HepG2 (cell line): ENCODE results near the gene ARPC1B. TPM values are rescaled to one million over a fixed set of nuclear protein-coding genes. Genes with fewer than 3 reads are reported as not detected.

Experiments
- ATF7 ChIP-seq, 2 experiments: fragments of 450-650 bp in 1 of 2; sonication (generic) in 1 of 2; formaldehyde crosslinking in 1 of 2; IDR thresholded peaks; 2 replicates each; pipeline versions ENCODE4 v1.4.0 to v1.6.1; 2016 to 2020; ENCODE audit warnings: antibody characterized with exemption in 1 of 2, mild to moderate bottlenecking in 1 of 2, missing genetic modification reagents in 1 of 2
- FIP1L1 ChIP-seq: fragments of 200-400 bp; formaldehyde crosslinking; IDR thresholded peaks from 2 replicates; pipeline ENCODE4 v1.6.1; 2018; ENCODE audit warnings: low read depth, mild to moderate bottlenecking, low read length, moderate library complexity, borderline replicate concordance; ENCODE audit not compliant: insufficient read depth
- MAFK ChIP-seq, 2 experiments: IDR thresholded peaks in 1 of 2; conservative IDR thresholded peaks in 1 of 2; 2 replicates each; pipeline ENCODE4 v1.6.1; 2011; ENCODE audit warnings: improper control_type of control experiment in 2 of 2, low read length in 2 of 2
- SMARCE1 ChIP-seq: fragments of 450-650 bp; IDR thresholded peaks from 2 replicates; pipeline ENCODE4 v1.6.1; 2017; ENCODE audit warnings: borderline replicate concordance
- SRY ChIP-seq: sonication (generic); formaldehyde crosslinking; IDR thresholded peaks from 2 replicates; pipeline ENCODE4 v1.8.0; 2022; ENCODE audit warnings: mild to moderate bottlenecking, missing genetic modification reagents
- ZFP41 ChIP-seq: sonication (generic); formaldehyde crosslinking; IDR thresholded peaks from 2 replicates; pipeline ENCODE4 v1.4.0; 2020; ENCODE audit warnings: mild to moderate bottlenecking, missing genetic modification reagents, borderline replicate concordance
- ZNF260 ChIP-seq: sonication (generic); formaldehyde crosslinking; IDR thresholded peaks from 2 replicates; pipeline ENCODE4 v1.4.0; 2020; ENCODE audit warnings: missing genetic modification reagents, low read depth, mild to moderate bottlenecking, borderline replicate concordance
- ZNF839 ChIP-seq: sonication (generic); formaldehyde crosslinking; IDR thresholded peaks from 2 replicates; pipeline ENCODE4 v1.4.0; 2020; ENCODE audit warnings: missing genetic modification reagents, mild to moderate bottlenecking, borderline replicate concordance
- polyA plus RNA-seq, 8 experiments: library from polyadenylated mRNA; depleted of rRNA in 3 of 8; stranded (reverse) in 7 of 8; unstranded in 1 of 8; fragments of >200 nt; fragmentation: Illumina TruSeq in 4 of 8; extraction: Trizol in 4 of 8; gene quantifications; 2 replicates each; pipeline versions ENCODE4 v1.2.1 to v1.2.3, GENCODE V29; 2011 to 2016; ENCODE audit warnings: low read depth in 4 of 8, missing spikeins in 1 of 8, mixed read lengths in 1 of 8; ENCODE audit not compliant: insufficient read depth in 1 of 8
- total RNA-seq, 5 experiments: library from RNA; depleted of rRNA; stranded (reverse); fragments of >200 nt; fragmentation: Illumina TruSeq; extraction: Trizol; gene quantifications; 2 replicates each; pipeline ENCODE4 v1.2.3, GENCODE V29; 2016; ENCODE audit warnings: low read depth in 1 of 5
- TF ChIP-seq, protein P1 (sequence below): sonication (generic); formaldehyde crosslinking; IDR thresholded peaks from 2 replicates; pipeline ENCODE4 v1.4.0; 2020; ENCODE audit warnings: missing genetic modification reagents
- TF ChIP-seq, protein P2 (sequence below): sonication (generic); formaldehyde crosslinking; IDR thresholded peaks from one replicate; pipeline ENCODE4 v1.5.1; 2020; ENCODE audit warnings: mild to moderate bottlenecking, missing genetic modification reagents; ENCODE audit errors: not compliant biosample characterization
- TF ChIP-seq, protein P3 (sequence below): sonication (generic); formaldehyde crosslinking; IDR thresholded peaks from 2 replicates; pipeline ENCODE4 v1.5.0; 2020; ENCODE audit warnings: mild to moderate bottlenecking, low read depth, missing genetic modification reagents, borderline replicate concordance
- TF ChIP-seq, protein P4 (sequence below): sonication (generic); formaldehyde crosslinking; IDR thresholded peaks from 2 replicates; pipeline ENCODE4 v1.5.0; 2020; ENCODE audit warnings: missing genetic modification reagents

The ARPC1B gene
- total and polyA plus RNA-seq, 2 of the 13 experiments (the other 11 are each of a cell fraction or from before 2014, with no cell fraction given): 72.9 to 89.1 TPM

DNA sequence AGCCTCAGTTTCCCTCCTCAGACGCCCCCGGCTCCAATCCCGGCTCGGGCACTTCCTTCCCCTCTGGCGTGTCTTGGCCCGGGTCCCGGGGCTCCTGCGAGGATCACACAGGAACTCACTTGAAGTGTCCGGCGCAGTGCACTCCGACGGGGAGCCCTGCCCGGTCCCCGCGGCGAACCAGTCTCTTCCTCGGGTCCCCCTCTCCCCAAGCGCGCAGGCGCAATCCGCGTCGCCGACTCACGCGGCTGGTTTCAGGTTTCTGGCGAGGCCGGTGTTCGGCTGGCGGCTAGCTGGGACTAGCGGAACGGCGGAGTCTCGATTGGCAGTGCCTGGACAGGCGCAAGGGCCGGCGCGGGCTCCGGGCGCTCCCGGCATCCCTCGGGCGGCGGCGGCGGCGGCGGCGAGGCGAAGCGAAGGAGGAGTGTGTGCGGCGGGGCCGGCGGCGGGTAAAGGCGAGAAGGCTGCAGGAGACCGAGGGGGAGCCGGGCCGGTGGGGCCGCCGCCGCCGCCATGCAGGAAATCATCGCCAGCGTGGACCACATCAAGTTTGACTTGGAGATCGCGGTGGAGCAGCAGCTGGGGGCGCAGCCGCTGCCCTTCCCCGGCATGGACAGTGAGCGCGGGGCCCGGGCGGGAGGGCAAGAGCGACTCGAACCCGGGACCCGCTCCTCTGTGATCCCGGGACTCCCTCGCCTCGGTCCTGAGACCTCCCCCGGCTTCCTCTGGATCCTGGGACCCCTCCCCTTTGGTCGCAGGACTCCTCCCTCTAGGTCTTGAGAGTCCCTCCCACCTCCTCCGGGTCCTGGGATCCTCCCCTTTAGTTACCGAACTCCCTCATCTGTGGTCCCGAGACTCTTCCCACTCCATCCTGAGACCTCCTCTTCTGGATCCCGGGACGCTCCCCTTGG is 64.3 kb downstream of the ARPC1B start, which contains the start of the genes CPSF4 and PTCD1 (continued):
- TF ChIP-seq, protein P1, sequence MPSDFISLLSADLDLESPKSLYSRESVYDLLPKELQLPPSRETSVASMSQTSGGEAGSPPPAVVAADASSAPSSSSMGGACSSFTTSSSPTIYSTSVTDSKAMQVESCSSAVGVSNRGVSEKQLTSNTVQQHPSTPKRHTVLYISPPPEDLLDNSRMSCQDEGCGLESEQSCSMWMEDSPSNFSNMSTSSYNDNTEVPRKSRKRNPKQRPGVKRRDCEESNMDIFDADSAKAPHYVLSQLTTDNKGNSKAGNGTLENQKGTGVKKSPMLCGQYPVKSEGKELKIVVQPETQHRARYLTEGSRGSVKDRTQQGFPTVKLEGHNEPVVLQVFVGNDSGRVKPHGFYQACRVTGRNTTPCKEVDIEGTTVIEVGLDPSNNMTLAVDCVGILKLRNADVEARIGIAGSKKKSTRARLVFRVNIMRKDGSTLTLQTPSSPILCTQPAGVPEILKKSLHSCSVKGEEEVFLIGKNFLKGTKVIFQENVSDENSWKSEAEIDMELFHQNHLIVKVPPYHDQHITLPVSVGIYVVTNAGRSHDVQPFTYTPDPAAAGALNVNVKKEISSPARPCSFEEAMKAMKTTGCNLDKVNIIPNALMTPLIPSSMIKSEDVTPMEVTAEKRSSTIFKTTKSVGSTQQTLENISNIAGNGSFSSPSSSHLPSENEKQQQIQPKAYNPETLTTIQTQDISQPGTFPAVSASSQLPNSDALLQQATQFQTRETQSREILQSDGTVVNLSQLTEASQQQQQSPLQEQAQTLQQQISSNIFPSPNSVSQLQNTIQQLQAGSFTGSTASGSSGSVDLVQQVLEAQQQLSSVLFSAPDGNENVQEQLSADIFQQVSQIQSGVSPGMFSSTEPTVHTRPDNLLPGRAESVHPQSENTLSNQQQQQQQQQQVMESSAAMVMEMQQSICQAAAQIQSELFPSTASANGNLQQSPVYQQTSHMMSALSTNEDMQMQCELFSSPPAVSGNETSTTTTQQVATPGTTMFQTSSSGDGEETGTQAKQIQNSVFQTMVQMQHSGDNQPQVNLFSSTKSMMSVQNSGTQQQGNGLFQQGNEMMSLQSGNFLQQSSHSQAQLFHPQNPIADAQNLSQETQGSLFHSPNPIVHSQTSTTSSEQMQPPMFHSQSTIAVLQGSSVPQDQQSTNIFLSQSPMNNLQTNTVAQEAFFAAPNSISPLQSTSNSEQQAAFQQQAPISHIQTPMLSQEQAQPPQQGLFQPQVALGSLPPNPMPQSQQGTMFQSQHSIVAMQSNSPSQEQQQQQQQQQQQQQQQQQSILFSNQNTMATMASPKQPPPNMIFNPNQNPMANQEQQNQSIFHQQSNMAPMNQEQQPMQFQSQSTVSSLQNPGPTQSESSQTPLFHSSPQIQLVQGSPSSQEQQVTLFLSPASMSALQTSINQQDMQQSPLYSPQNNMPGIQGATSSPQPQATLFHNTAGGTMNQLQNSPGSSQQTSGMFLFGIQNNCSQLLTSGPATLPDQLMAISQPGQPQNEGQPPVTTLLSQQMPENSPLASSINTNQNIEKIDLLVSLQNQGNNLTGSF (CRISPR knock-in tag): no peak
- TF ChIP-seq FIP1L1: no peak
- peak in 1 of 2 experiments; percentile 20; a peak in 1 of 4 replicates for TF ChIP-seq MAFK (conservative IDR thresholded peaks at IDR 0.05 in 1 of 2, IDR thresholded peaks at IDR 0.05 in 1 of 2; ENCODE audit: low read length in 2 of 2)
- TF ChIP-seq ZNF260: no peak
- no peak for TF ChIP-seq ZNF839 (CRISPR knock-in tag)
- TF ChIP-seq, protein P2, sequence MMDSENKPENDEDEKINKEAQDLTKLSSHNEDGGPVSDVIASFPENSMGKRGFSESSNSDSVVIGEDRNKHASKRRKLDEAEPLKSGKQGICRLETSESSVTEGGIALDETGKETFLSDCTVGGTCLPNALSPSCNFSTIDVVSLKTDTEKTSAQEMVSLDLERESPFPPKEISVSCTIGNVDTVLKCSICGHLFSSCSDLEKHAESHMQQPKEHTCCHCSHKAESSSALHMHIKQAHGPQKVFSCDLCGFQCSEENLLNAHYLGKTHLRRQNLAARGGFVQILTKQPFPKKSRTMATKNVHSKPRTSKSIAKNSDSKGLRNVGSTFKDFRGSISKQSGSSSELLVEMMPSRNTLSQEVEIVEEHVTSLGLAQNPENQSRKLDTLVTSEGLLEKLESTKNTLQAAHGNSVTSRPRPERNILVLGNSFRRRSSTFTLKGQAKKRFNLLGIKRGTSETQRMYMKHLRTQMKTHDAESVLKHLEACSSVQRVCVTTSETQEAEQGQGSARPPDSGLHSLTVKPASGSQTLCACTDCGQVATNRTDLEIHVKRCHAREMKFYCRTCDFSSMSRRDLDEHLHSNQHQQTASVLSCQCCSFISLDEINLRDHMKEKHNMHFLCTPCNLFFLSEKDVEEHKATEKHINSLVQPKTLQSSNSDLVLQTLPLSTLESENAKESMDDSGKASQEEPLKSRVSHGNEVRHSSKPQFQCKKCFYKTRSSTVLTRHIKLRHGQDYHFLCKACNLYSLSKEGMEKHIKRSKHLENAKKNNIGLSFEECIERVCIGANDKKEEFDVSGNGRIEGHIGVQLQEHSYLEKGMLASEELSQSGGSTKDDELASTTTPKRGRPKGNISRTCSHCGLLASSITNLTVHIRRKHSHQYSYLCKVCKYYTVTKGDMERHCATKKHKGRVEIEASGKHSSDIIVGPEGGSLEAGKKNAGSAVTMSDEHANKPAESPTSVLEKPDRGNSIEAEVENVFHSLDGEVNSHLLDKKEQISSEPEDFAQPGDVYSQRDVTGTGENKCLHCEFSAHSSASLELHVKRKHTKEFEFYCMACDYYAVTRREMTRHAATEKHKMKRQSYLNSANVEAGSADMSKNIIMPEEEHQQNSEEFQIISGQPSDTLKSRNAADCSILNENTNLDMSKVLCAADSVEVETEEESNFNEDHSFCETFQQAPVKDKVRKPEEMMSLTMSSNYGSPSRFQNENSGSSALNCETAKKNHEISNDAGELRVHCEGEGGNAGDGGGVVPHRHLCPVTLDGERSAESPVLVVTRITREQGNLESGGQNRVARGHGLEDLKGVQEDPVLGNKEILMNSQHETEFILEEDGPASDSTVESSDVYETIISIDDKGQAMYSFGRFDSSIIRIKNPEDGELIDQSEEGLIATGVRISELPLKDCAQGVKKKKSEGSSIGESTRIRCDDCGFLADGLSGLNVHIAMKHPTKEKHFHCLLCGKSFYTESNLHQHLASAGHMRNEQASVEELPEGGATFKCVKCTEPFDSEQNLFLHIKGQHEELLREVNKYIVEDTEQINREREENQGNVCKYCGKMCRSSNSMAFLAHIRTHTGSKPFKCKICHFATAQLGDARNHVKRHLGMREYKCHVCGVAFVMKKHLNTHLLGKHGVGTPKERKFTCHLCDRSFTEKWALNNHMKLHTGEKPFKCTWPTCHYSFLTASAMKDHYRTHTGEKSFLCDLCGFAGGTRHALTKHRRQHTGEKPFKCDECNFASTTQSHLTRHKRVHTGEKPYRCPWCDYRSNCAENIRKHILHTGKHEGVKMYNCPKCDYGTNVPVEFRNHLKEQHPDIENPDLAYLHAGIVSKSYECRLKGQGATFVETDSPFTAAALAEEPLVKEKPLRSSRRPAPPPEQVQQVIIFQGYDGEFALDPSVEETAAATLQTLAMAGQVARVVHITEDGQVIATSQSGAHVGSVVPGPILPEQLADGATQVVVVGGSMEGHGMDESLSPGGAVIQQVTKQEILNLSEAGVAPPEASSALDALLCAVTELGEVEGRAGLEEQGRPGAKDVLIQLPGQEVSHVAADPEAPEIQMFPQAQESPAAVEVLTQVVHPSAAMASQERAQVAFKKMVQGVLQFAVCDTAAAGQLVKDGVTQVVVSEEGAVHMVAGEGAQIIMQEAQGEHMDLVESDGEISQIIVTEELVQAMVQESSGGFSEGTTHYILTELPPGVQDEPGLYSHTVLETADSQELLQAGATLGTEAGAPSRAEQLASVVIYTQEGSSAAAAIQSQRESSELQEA (CRISPR knock-in tag): peak; percentile 85
- 0 out of 2 replicates have a peak, but pooled peaks have one; percentile 37 for TF ChIP-seq SRY (CRISPR knock-in tag)
- TF ChIP-seq, protein P3, sequence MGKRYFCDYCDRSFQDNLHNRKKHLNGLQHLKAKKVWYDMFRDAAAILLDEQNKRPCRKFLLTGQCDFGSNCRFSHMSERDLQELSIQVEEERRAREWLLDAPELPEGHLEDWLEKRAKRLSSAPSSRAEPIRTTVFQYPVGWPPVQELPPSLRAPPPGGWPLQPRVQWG (CRISPR knock-in tag): no peak
- no peak for TF ChIP-seq ATF7 (IDR thresholded peaks at IDR 0.05)
- no peak for TF ChIP-seq ATF7 (CRISPR knock-in tag; IDR thresholded peaks at IDR 0.05)
- TF ChIP-seq, protein P4, sequence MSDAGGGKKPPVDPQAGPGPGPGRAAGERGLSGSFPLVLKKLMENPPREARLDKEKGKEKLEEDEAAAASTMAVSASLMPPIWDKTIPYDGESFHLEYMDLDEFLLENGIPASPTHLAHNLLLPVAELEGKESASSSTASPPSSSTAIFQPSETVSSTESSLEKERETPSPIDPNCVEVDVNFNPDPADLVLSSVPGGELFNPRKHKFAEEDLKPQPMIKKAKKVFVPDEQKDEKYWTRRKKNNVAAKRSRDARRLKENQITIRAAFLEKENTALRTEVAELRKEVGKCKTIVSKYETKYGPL (CRISPR knock-in tag): no peak
- no peak for TF ChIP-seq SMARCE1
- no peak for TF ChIP-seq ZFP41 (CRISPR knock-in tag)
